ENCODE results near the gene UPP2. TPM values are rescaled to one million over a fixed set of nuclear protein-coding genes. Genes with fewer than 3 reads are reported as not detected.

UPP2 gene
- total RNA-seq, 1 experiment from 2014 or later, result not detected

DNA sequence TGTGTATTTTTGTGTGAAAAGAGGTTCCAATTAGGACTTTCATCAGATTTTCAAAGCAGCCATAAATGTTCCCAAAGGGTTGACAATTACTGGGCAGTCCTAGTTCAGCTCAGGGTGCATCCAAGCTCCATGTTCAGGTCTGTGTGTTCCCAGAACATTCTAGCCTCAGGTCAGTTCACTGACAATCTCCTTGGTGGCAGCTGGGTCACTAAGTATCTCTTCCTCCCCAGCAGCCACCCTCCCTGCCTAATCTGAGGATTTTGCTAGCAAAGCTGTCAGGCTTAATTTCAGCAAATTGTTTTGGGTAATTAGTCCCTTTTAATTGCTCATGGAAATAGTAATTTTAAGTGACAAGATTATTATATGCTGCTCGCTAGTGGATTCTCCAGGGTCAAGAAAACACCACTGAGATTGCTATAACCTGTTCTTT is 29.8 kb downstream of the UPP2 start:
- Histone ChIP-seq H3K27ac (no peak overlapping the region), H3K9me3 (ENCODE audit: insufficient read depth, low read depth) (no peaks in the 10 kb centered on the region), H3K9me2 (ENCODE audit: insufficient read depth) (no peaks in the 10 kb centered on the region), H4K20me1 (ENCODE audit: insufficient read depth) (no peaks in the 10 kb centered on the region), H3K4me3 (no peak overlapping the region), H3K4me2 (no peak overlapping the region), H3K4me1 (replicated peaks; ENCODE audit: insufficient read depth) (no peaks in the 10 kb centered on the region; the same call in 1 of the 2 replicates), H3F3A (ENCODE audit: insufficient read depth, low read depth) (no peaks in the 10 kb centered on the region), H3K79me2 (ENCODE audit: low read depth) (no peaks in the 10 kb centered on the region), H2AFZ (no peak overlapping the region), H3K36me3 (ENCODE audit: low read depth) (no peaks in the 10 kb centered on the region), H3K27me3 (ENCODE audit: insufficient read depth, low read depth) (no peaks in the 10 kb centered on the region)
- POLR2A ChIA-PET (ENCODE audit: unreplicated experiment), result no interaction called here
- DNase-seq, result no peak
- TF ChIP-seq, protein P1, sequence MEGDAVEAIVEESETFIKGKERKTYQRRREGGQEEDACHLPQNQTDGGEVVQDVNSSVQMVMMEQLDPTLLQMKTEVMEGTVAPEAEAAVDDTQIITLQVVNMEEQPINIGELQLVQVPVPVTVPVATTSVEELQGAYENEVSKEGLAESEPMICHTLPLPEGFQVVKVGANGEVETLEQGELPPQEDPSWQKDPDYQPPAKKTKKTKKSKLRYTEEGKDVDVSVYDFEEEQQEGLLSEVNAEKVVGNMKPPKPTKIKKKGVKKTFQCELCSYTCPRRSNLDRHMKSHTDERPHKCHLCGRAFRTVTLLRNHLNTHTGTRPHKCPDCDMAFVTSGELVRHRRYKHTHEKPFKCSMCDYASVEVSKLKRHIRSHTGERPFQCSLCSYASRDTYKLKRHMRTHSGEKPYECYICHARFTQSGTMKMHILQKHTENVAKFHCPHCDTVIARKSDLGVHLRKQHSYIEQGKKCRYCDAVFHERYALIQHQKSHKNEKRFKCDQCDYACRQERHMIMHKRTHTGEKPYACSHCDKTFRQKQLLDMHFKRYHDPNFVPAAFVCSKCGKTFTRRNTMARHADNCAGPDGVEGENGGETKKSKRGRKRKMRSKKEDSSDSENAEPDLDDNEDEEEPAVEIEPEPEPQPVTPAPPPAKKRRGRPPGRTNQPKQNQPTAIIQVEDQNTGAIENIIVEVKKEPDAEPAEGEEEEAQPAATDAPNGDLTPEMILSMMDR (conservative IDR thresholded peaks at IDR 0.05), result no peak
- no peak for TF ChIP-seq EZH2 (IDR thresholded peaks at IDR 0.05; ENCODE audit: low read depth)
- intact Hi-C loops (cut with micrococcal nuclease; ENCODE audit: unreplicated experiment), result no loop called here
- no TSS peak for BruUV-seq (replicated peaks)
- CTCF ChIA-PET, result no interaction called here

DNA sequence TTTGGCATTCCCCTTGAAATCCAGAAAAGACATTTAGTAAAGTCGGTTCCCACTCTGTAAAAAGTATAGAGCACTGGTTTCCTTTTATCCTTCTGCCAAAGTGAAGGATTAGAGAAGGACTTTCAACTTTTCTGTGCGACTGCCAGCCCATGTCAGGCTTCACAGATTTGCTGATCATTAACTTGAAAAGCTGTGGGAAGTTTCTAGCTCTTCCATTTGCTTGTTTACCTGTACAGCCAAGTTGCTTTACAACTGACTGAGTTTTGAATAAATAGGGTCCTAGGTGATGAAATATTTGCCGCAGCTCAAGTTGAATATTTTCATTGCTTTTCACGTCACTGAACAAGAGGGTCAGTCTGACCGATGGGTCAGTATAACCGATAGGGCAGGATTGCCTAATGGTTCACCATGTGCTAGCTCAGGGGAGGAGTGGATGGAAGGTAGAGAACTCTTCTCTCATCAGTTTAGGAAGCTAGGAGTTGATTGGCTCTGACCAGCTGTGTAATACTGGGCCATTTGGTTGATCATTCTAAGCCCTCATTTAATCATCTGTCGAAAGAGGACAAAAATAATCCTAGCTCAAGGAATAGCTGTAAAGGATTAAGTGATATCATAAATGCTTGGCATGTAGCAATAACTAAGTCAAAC is 30.4 kb downstream of the UPP2 start:
- no TSS peak for BruUV-seq (replicated peaks)
- Histone ChIP-seq H3K4me2 (no peak overlapping the region), H3K27ac (no peak overlapping the region), H3K79me2 (ENCODE audit: low read depth) (no peaks in the 10 kb centered on the region), H3K9me2 (ENCODE audit: insufficient read depth) (no peaks in the 10 kb centered on the region), H3K4me1 (replicated peaks; ENCODE audit: insufficient read depth) (no peaks in the 10 kb centered on the region; the same call in 1 of the 2 replicates), H3K4me3 (no peak overlapping the region), H3K27me3 (ENCODE audit: insufficient read depth, low read depth) (no peaks in the 10 kb centered on the region), H4K20me1 (ENCODE audit: insufficient read depth) (no peaks in the 10 kb centered on the region), H2AFZ (no peak overlapping the region), H3K9me3 (ENCODE audit: insufficient read depth, low read depth) (no peaks in the 10 kb centered on the region), H3K36me3 (ENCODE audit: low read depth) (no peaks in the 10 kb centered on the region), H3F3A (ENCODE audit: insufficient read depth, low read depth) (no peaks in the 10 kb centered on the region)
- intact Hi-C loops (cut with micrococcal nuclease; ENCODE audit: unreplicated experiment), result no loop called here
- DNase-seq, result no peak
- CTCF ChIA-PET, result no interaction called here
- TF ChIP-seq, protein P1 (conservative IDR thresholded peaks at IDR 0.05), result no peak
- TF ChIP-seq EZH2 (IDR thresholded peaks at IDR 0.05; ENCODE audit: low read depth), result no peak
- POLR2A ChIA-PET (ENCODE audit: unreplicated experiment), result no interaction called here

DNA sequence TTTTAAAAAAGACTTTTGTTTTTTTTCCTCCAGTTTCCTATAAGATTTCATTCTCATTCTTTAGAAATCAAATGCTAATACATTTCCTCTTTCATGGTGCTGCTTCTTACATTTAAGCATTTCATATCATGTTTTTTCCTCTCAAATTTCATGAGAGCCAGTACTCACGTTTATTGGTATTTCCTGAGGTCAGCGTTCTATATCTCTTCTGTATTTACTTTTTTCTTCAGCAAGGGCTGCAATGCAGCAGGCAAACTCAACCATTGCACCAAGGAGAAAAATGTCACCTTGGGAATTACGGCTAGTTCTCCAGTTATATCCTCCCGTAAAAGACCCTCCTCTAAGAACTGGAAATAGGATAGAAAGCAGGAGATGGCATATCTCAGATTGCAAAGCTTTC is 32.4 kb downstream of the UPP2 start:
- no peaks in the 10 kb centered on the region; the same call in 1 of the 2 replicates for H3K4me1 ChIP-seq (replicated peaks; ENCODE audit: insufficient read depth)
- CTCF ChIA-PET, result no interaction called here
- TF ChIP-seq EZH2 (IDR thresholded peaks at IDR 0.05; ENCODE audit: low read depth), result no peak
- TF ChIP-seq, protein P1 (conservative IDR thresholded peaks at IDR 0.05), result no peak
- H4K20me1 ChIP-seq (ENCODE audit: insufficient read depth), result no peaks in the 10 kb centered on the region
- H3K9me2 ChIP-seq (ENCODE audit: insufficient read depth), result no peaks in the 10 kb centered on the region
- H3K4me3 ChIP-seq, result no peak overlapping the region
- no peaks in the 10 kb centered on the region for H3K27me3 ChIP-seq (ENCODE audit: insufficient read depth, low read depth)
- H3K9me3 ChIP-seq (ENCODE audit: insufficient read depth, low read depth), result no peaks in the 10 kb centered on the region
- POLR2A ChIA-PET (ENCODE audit: unreplicated experiment), result no interaction called here
- intact Hi-C loops (cut with micrococcal nuclease; ENCODE audit: unreplicated experiment), result no loop called here
- H3K79me2 ChIP-seq (ENCODE audit: low read depth), result no peaks in the 10 kb centered on the region
- DNase-seq, result no peak
- BruUV-seq (replicated peaks), result no TSS peak
- no peak overlapping the region for H3K4me2 ChIP-seq
- no peaks in the 10 kb centered on the region for H3F3A ChIP-seq (ENCODE audit: insufficient read depth, low read depth)
- no peak overlapping the region for H3K27ac ChIP-seq
- H3K36me3 ChIP-seq (ENCODE audit: low read depth), result no peaks in the 10 kb centered on the region
- no peak overlapping the region for H2AFZ ChIP-seq
